ENCODE data around the gene R3HDM1. TPM values are rescaled to one million over a fixed set of nuclear protein-coding genes. Genes with fewer than 3 reads are reported as not detected.

The R3HDM1 gene
- total and polyA plus RNA-seq, 4 donors, result 5.4 to 27.8 (median 13.2) TPM

- Histone ChIP-seq H3K4me3 (no peak overlapping the region), H3K4me1 (ENCODE audit: control insufficient read depth in 5 of 5, insufficient read depth in 5 of 5, low read length in 5 of 5) (no peaks in the 10 kb centered on the region), H3K36me3 (ENCODE audit: control insufficient read depth in 4 of 4, insufficient read depth in 4 of 4, low read length in 4 of 4) (peaks cover 0 to 9% (median 2%) of the 10 kb centered on the region in 4 donors), H3K9ac (ENCODE audit: insufficient read depth in 1 of 2, low read length in 2 of 2) (no peak overlapping the region), H3K27ac (ENCODE audit: low read depth in 1 of 2, low read length in 1 of 2) (no peak overlapping the region), H3K9me3 (ENCODE audit: control insufficient read depth in 4 of 4, insufficient read depth in 3 of 4, low read length in 3 of 4) (no peaks in the 10 kb centered on the region), H3K27me3 (ENCODE audit: control insufficient read depth in 3 of 3, insufficient read depth in 3 of 3, low read length in 2 of 3) (no peaks in the 10 kb centered on the region)
- no peak for DNase-seq
- no peak for TF ChIP-seq CTCF (IDR thresholded peaks at IDR 0.05; ENCODE audit: control extremely low read depth, extremely low read depth)
- no peak for ATAC-seq (ENCODE audit: insufficient read depth, low FRiP score)
- WGBS, 2 donors, result 85 to 86% methylated on average over 1 of the region's 1 CpG
Observed at GRCh38 chr2:135630488-135630887, 99.2 kb downstream of the R3HDM1 start.

GRCh38 chr2:135633582-135633981 lies 102.3 kb downstream of the R3HDM1 start:
- Histone ChIP-seq H3K27ac (ENCODE audit: low read depth in 1 of 2, low read length in 1 of 2) (no peak overlapping the region), H3K27me3 (ENCODE audit: control insufficient read depth in 3 of 3, insufficient read depth in 3 of 3, low read length in 2 of 3) (no peaks in the 10 kb centered on the region), H3K36me3 (ENCODE audit: control insufficient read depth in 4 of 4, insufficient read depth in 4 of 4, low read length in 4 of 4) (peaks cover 2 to 15% (median 8%) of the 10 kb centered on the region in 4 donors), H3K4me1 (ENCODE audit: control insufficient read depth in 5 of 5, insufficient read depth in 5 of 5, low read length in 5 of 5) (no peaks in the 10 kb centered on the region), H3K9me3 (ENCODE audit: control insufficient read depth in 4 of 4, insufficient read depth in 3 of 4, low read length in 3 of 4) (no peaks in the 10 kb centered on the region), H3K4me3 (no peak overlapping the region), H3K9ac (ENCODE audit: insufficient read depth in 1 of 2, low read length in 2 of 2) (no peak overlapping the region)
- 95 to 97% methylated on average over 4 of the region's 4 CpGs for WGBS, 2 donors
- no peak for ATAC-seq (ENCODE audit: insufficient read depth, low FRiP score)
- DNase-seq, result no peak
- TF ChIP-seq CTCF (IDR thresholded peaks at IDR 0.05; ENCODE audit: control extremely low read depth, extremely low read depth), result no peak

DNA sequence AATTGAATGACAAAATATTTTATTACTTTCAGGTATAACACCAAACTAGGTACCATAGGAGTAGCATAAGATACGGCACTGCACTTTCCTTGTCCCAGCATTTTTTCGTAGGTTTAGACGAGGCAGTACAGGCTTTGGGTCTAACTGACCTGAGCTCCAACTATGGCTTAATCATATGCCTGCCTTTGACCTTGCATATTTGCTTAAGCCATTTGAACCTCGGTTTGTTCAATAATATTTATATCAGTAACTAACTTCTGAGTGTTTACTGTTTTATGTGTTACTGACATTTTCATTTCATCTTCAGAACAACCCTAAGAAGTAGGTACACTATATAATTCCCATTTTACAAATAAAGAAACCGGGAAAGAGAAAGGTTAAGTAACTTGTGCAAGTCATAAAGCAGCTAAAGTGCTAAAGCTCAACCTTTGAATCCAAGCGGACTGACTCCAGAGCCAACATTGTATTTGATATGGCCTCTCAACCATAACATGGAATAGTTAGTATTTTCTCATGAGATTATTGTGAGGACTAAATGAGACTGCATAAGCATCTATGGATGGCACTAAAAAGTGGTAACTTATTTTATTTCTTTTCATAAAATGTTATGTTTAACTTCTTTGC lies 104.0 kb downstream of the R3HDM1 start:
- DNase-seq, result no peak
- 91 to 97% methylated on average over 6 of the region's 6 CpGs for WGBS, 2 donors
- H3K9ac ChIP-seq (ENCODE audit: insufficient read depth in 1 of 2, low read length in 2 of 2), result no peak overlapping the region

More for the DNA sequence above, 104.0 kb downstream of the R3HDM1 start:
- H3K36me3 ChIP-seq (ENCODE audit: control insufficient read depth in 4 of 4, insufficient read depth in 4 of 4, low read length in 4 of 4), result peaks cover 2 to 16% (median 11%) of the 10 kb centered on the region in 4 donors
- no peak for ATAC-seq (ENCODE audit: insufficient read depth, low FRiP score)
- no peak for TF ChIP-seq CTCF (IDR thresholded peaks at IDR 0.05; ENCODE audit: control extremely low read depth, extremely low read depth)
- H3K4me1 ChIP-seq (ENCODE audit: control insufficient read depth in 5 of 5, insufficient read depth in 5 of 5, low read length in 5 of 5), result no peaks in the 10 kb centered on the region
- H3K27me3 ChIP-seq (ENCODE audit: control insufficient read depth in 3 of 3, insufficient read depth in 3 of 3, low read length in 2 of 3), result no peaks in the 10 kb centered on the region
- no peaks in the 10 kb centered on the region for H3K9me3 ChIP-seq (ENCODE audit: control insufficient read depth in 4 of 4, insufficient read depth in 3 of 4, low read length in 3 of 4)
- no peak overlapping the region for H3K27ac ChIP-seq (ENCODE audit: low read depth in 1 of 2, low read length in 1 of 2)
- no peak overlapping the region for H3K4me3 ChIP-seq
